Duodenal mucosa (tissue), 2 donors: ENCODE data around the gene TRIP6.

Experiments
- H3K27ac ChIP-seq: one replicate; pipeline ENCODE4 v1.7.0; 2013; ENCODE audit warnings: low read depth, low read length
- H3K27me3 ChIP-seq, 2 donors: one replicate each; pipeline ENCODE4 v1.7.0; 2013; ENCODE audit warnings: low read length in 2 of 2, control low read depth in 1 of 2; ENCODE audit not compliant: insufficient read depth in 2 of 2, control insufficient read depth in 1 of 2
- H3K36me3 ChIP-seq, 2 donors: one replicate each; pipeline ENCODE4 v1.7.0; 2013; ENCODE audit warnings: low read length in 2 of 2, control low read depth in 1 of 2; ENCODE audit not compliant: insufficient read depth in 2 of 2, control insufficient read depth in 1 of 2
- H3K4me1 ChIP-seq, 2 donors: one replicate each; pipeline ENCODE4 v1.7.0; 2013; ENCODE audit warnings: low read length in 2 of 2, control low read depth in 1 of 2; ENCODE audit not compliant: insufficient read depth in 2 of 2, control insufficient read depth in 1 of 2
- H3K4me3 ChIP-seq, 2 donors: one replicate each; pipeline ENCODE4 v1.7.0; 2013; ENCODE audit warnings: low read length in 2 of 2, low read depth in 1 of 2
- H3K9ac ChIP-seq, 2 donors: one replicate each; pipeline ENCODE4 v1.7.0; 2013; ENCODE audit warnings: low read length in 2 of 2, low read depth in 1 of 2
- H3K9me3 ChIP-seq, 2 donors: one replicate each; pipeline ENCODE4 v1.7.0; 2013; ENCODE audit warnings: low read length in 2 of 2, control low read depth in 1 of 2; ENCODE audit not compliant: control insufficient read depth in 1 of 2

Gene TRIP6

GRCh38 chr7:100859856-100860255 is 7.3 kb upstream of the TRIP6 start:
- Histone ChIP-seq H3K9ac (no peak overlapping the region), H3K9me3 (no peaks in the 10 kb centered on the region), H3K36me3 (peaks cover 9 to 36% of the 10 kb centered on the region in 2 donors), H3K4me1 (peaks cover 9 to 10% of the 10 kb centered on the region in 2 donors), H3K27me3 (no peaks in the 10 kb centered on the region), H3K4me3 (no peak overlapping the region), H3K27ac (no peak overlapping the region)

DNA sequence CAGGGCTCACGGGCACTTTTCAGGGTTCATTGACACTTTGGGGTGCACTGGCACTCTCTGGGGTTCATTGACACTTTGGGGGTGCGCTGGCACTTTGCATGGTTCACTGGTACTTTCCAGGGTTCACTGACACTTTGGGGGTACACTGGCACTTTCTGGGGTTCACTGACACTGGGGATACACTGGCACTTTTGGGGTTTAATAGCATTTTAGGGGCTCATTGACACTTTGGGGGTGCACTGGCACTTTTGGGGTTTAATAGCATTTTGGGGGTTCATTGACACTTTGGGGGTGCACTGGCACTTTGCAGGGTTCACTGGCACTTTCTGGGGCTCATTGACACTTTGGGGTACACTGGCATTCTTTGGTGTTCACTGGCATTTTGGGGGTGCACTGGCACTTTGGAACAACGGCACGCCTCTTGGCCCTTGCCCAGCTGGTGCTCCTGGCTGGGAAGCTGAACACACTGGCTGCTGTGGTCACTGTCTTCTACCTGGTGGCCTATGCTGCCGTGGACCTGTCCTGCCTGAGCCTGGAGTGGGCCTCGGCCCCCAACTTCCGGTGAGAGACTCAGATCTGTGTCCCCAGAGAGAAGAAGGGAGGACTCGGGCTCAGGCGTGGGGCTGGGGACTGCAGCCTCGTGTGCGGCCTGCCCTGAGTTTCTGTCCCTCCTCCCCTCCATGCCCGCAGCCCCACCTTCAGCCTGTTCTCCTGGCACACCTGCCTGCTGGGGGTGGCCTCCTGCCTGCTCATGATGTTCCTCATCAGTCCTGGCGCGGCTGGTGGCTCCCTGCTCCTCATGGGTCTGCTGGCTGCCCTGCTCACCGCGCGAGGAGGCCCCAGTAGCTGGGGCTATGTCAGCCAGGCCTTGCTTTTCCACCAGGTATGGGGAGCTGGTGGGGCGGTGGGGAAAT is 6.2 kb upstream of the TRIP6 start:
- no peak overlapping the region for H3K9ac ChIP-seq
- peaks cover 9 to 36% of the 10 kb centered on the region in 2 donors for H3K36me3 ChIP-seq
- no peak overlapping the region for H3K27ac ChIP-seq

DNA sequence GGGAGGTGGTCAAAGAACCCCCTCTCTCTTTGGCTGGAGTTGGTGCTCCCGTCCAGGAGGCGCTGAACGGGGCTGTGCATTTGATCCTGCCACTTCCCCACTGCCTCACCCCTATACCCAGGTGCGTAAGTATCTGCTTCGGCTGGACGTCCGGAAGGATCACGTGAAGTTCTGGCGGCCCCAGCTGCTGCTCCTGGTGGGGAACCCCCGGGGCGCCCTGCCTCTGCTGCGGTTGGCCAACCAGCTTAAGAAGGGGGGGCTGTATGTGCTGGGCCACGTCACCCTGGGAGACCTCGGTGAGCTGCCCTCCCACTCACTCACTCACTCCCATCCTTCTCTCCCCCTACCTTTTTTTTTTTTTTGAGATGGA is 5.6 kb upstream of the TRIP6 start:
- Histone ChIP-seq H3K36me3 (peaks cover 9 to 36% of the 10 kb centered on the region in 2 donors), H3K4me3 (no peak overlapping the region), H3K9me3 (no peaks in the 10 kb centered on the region), H3K4me1 (peaks cover 17 to 21% of the 10 kb centered on the region in 2 donors), H3K27ac (no peak overlapping the region), H3K9ac (no peak overlapping the region), H3K27me3 (no peaks in the 10 kb centered on the region)

More for the DNA sequence above, 6.2 kb upstream of the TRIP6 start:
- Histone ChIP-seq H3K27me3 (no peaks in the 10 kb centered on the region), H3K4me1 (peaks cover 14 to 18% of the 10 kb centered on the region in 2 donors), H3K4me3 (no peak overlapping the region), H3K9me3 (no peaks in the 10 kb centered on the region)

DNA sequence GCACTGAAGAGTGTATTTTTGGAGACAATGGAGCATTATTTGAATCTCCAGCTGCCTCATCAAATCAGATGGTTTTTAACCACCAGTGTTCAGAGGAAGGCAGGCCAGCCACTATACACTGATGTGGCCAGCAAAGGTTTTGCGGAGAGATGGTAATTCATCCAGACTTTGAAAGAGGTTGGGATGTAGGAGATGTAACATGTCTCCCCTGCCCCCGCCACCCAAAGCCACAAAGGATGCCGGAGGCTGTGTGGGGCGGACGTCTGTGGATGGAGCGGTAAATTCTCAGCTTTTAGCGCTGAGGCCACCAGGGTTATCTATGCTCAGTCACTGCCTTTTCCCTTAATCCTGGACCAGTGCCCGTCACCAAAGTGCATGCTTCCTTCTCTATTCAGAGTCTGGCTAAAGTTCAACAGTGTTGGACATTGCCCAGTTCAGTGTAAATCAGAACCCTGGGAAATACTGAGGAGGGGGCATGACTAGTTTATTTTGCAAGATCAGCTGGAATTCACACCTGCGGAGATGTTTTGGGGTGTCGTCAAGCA is 3.7 kb upstream of the TRIP6 start:
- Histone ChIP-seq H3K36me3 (peaks cover 9 to 36% of the 10 kb centered on the region in 2 donors), H3K27me3 (no peaks in the 10 kb centered on the region), H3K9me3 (no peaks in the 10 kb centered on the region), H3K27ac (no peak overlapping the region), H3K4me3 (no peak overlapping the region), H3K9ac (no peak overlapping the region), H3K4me1 (peaks cover 22 to 32% of the 10 kb centered on the region in 2 donors)

DNA sequence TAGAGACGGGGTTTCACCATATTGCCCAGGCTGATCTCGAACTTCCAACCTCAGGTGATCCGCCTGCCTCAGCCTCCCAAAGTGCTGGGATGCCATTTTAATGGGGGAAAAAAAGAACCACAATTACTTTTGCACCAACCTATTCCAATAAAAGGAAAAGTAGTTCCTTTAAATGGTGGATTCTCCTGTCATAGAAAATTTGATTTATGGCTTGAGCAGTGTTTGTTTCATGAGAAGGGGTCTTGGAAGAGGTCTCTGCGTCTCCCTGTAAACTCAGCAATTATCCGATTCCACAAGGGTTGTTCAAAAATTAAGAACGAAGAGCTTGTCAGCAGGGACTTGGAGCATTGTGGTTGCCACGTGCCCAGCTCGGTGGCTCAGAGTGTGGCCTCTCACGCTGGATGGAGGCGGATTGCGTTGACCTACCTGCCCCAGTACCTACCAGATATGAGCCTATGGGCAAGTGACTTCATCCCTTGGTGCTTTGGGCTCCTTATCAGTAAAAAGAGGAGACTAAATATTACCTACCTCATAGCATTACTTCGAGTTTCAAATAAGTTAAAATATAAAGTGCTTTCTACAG is 2.8 kb upstream of the TRIP6 start:
- H3K27me3 ChIP-seq, result no peaks in the 10 kb centered on the region
- H3K9ac ChIP-seq, result no peak overlapping the region
- H3K4me1 ChIP-seq, result peaks cover 22 to 32% of the 10 kb centered on the region in 2 donors
- no peaks in the 10 kb centered on the region for H3K9me3 ChIP-seq
- no peak overlapping the region for H3K27ac ChIP-seq
- peaks cover 9 to 28% of the 10 kb centered on the region in 2 donors for H3K36me3 ChIP-seq
- no peak overlapping the region for H3K4me3 ChIP-seq

DNA sequence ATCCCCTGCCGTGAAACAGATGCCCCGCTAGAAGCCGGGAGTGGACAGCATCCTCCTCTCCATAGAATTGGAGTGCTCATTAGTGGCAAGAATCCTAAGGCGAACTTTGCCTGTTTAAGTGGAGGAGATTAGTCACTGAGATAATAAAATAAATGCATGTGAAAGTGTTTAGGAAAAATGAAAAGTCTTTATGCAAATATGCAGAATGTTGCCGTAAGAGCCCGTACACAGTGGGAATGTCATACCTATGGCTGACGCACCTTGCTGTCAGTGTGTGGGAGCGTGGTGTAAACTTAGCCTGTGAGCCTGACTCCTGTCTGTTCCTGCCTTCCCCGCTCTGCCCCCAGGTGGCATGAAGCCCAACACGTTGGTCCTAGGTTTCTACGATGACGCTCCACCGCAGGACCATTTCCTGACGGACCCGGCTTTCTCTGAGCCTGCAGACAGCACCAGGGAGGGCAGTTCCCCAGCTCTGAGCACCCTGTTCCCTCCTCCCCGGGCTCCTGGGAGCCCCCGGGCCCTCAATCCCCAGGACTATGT is 1.7 kb upstream of the TRIP6 start:
- Histone ChIP-seq H3K27ac (no peak overlapping the region), H3K9me3 (no peaks in the 10 kb centered on the region), H3K4me3 (peak overlapping the region; percentile 68 to 72), H3K27me3 (no peaks in the 10 kb centered on the region), H3K36me3 (peaks cover under 1 to 22% of the 10 kb centered on the region in 2 donors), H3K9ac (peak overlapping the region in 1 of 2 donors; percentile 16), H3K4me1 (peaks cover 22 to 32% of the 10 kb centered on the region in 2 donors)

GRCh38 chr7:100865938-100866728 is 1.1 kb upstream of the TRIP6 start:
- peaks cover 22 to 32% of the 10 kb centered on the region in 2 donors for H3K4me1 ChIP-seq
- peak overlapping the region; percentile 68 to 72 for H3K4me3 ChIP-seq
- H3K27me3 ChIP-seq, result no peaks in the 10 kb centered on the region
- peak overlapping the region; percentile 76 to 87 for H3K9ac ChIP-seq
- peak overlapping the region; percentile 57 for H3K27ac ChIP-seq
- peaks cover 0 to 16% of the 10 kb centered on the region in 2 donors for H3K36me3 ChIP-seq
- no peaks in the 10 kb centered on the region for H3K9me3 ChIP-seq

DNA sequence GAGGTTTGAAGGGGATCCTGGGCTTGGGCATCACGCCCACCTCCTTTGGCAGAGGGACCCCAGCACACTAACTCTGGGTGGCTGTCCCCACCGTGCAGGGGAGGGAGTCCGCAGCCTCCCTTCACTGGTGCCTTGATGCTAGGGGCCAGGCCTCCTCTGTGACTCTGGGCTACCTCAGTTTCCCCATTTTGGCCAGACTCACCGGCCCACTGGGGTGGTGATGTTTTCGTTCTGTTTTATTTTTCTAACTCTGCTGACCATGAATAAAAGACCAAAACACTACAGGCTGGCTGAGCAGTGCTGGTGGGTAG is 503 bp upstream of the TRIP6 start:
- H3K27me3 ChIP-seq, result no peaks in the 10 kb centered on the region

GRCh38 chr7:100867776-100868485 is 744 bp downstream of the TRIP6 start:
- peaks cover 22 to 32% of the 10 kb centered on the region in 2 donors for H3K4me1 ChIP-seq
- H3K36me3 ChIP-seq, result peaks cover 0 to 16% of the 10 kb centered on the region in 2 donors

More for the DNA sequence above, 503 bp upstream of the TRIP6 start:
- H3K9me3 ChIP-seq, result no peaks in the 10 kb centered on the region
- peaks cover 0 to 15% of the 10 kb centered on the region in 2 donors for H3K36me3 ChIP-seq
- H3K4me1 ChIP-seq, result peaks cover 22 to 32% of the 10 kb centered on the region in 2 donors
- peak overlapping the region; percentile 68 to 72 for H3K4me3 ChIP-seq
- H3K9ac ChIP-seq, result peak overlapping the region; percentile 76 to 87
- H3K27ac ChIP-seq, result peak overlapping the region; percentile 57

More at GRCh38 chr7:100867776-100868485, 744 bp downstream of the TRIP6 start:
- Histone ChIP-seq H3K9ac (peak overlapping the region; percentile 76 to 87), H3K27ac (peak overlapping the region; percentile 81), H3K9me3 (no peaks in the 10 kb centered on the region), H3K27me3 (no peaks in the 10 kb centered on the region), H3K4me3 (peak overlapping the region; percentile 68 to 72)
